DMS 273 (cell line): ENCODE data around the gene ARHGAP26.

ENCODE experiments used
- DNase-seq: peaks from one replicate; lab custom pipeline; 2025; ENCODE audit not compliant: unreplicated experiment; lab: John Stamatoyannopoulos, UW

The ARHGAP26 gene

DNA sequence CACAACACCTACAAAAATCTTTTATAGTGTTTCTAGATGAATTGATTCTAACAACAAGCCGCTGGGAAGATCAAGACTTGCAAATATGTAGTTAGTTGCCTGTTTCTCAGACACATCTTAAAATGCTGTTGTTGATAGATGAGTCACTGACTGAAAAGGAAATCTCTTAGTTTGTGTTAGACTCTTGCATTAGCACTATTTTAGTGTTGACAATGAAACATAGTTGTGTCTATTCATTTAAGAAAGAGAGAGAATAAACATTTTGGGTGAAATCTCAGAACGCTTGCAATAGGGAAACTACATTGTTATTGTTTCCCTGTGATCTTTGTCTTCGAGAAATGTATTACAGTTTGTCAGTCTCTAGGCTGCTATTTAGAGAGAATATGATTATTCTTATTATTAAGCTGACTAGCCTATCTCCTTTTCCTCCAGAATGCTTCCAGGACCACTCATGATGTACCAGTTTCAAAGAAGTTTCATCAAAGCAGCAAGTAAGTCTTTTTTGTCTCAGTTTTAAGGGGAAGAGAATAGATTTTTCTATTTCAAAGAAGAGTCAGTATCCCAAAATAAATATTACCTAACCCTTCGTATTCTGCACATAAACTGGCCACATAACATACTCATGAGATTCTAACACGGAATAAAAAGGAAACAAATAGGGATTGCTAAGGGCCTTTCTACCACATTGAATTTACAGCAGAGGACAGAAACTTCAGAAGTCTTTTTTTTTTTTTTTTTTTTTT lies 285.6 kb downstream of the ARHGAP26 start:
- DNase-seq, result no peak

DNA sequence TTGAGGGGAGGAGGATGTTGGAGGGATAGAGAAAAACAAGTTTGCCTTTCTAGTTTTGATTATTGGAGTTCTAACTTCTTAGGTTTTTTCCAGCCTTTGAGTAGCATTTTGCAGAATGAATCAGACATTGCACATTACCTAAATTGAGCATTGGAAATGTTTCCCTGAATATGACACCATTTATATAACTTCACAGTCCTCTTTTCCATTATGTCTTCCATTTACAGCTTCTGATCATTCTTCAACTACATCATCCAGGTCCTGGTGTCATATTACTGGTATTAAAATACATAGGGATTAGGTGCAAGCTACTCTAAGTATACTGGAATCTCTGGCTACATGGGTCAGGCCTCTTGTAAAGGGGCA lies 286.1 kb downstream of the ARHGAP26 start:
- DNase-seq, result no peak

DNA sequence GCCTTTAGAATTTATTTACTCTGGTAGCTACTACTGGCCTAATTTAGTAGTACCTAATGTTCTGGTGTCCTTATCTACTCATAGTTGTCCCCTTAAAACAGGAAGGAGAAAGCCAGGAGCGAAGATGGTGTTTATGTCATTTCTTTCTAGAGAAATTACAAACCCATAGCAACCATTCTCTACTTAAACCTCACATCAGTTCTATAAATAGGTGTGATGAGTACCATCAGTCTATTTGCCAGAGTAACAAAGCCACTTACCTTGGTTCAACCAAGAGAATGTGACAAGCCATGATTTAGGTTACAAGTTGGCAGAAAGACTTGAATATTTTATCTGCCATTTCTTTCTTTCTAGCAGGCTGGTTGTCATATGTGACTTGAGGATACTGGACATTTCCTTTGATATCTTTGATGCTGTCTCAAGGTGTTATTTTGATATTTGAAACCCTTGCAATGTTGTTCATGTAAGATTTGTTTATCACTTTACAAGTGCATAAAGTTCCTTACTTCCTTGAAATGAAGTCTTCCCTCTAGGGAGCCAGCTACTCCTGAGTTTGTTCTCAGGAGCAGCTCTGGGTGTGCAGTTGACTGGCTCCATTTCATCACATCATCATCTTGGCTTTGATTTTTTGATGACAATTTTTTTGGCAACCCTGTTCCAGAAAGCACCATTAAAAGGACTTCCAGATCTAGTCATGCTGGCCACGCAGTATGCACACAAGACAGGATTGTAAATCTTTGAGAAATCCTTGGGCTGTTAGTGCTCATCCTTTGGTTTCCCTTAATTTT lies 286.8 kb downstream of the ARHGAP26 start:
- DNase-seq, result no peak

DNA sequence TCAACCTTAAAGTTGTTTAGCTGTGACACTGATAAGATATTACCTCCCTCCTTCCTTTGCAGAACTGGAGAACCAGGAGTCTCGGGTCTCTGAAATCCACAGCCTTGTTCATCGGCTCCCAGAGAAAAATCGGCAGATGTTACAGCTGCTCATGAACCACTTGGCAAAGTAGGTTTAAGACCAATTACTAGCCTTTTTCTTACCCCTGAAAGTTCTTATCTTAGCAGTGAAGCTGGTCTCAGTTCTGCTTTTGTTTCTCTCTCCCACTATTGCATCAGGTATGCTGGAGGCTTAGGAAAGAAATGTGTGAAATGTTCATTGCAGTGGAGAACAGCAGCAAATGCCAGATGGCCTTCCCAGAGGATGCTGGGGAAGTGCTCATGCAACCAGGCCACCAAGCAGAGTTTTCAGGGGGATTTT lies 287.4 kb downstream of the ARHGAP26 start:
- DNase-seq, result peak; percentile 19

DNA sequence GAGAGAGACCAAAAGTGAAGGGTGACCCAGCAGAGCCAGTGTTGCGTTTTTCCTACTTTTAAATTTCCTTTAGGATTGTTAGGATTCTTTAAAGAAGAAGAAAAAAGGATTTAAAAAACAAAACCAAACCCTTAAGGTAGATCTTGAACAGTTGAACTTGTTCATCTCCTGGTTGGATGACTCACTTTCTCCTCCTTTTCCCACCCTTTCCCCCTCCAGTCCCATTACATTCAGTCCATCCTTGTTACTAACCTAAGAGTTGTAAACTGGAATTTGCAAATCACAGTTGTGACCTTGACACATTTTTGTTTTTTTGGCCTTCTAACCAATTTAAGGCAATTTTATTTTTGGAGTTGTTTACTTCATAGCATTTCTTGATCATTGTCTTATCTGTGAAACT lies 289.2 kb downstream of the ARHGAP26 start:
- no peak for DNase-seq

DNA sequence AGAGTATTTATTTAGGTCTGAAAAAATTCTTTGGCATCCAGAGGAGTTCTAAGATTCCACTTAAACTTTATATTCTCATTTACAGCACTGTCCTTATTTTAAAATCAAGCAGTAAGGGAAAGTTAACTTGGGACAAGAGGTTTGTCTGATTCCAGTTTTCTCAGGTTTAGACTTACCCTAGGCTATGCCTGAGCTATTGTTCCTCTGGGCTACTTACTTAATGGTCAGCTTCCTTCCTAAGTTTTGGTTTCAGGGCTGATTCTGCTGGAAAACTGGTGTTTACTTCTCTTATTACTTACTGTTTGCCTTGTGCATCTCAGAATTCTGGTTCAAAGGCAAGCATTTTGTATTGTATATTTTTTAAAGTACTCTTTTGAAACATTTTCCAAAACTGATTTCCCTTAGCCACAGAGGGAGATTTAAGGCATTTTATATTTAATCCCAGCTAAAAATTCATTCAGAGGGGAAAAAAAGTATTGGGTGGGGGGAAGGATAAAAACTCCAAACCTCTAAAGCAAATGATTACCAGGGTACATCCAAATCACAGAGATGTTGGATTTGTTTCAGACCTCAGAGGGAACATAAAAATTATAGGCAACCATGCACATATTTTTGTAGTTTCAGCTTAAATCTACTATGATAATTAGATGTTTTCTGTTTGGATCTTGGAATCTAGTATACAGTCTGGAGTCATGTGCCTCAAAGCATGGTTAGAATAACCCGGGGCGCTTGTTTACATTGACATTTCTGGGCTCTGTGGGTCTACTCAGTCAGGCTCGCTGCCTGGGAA lies 290.0 kb downstream of the ARHGAP26 start:
- DNase-seq, result no peak

DNA sequence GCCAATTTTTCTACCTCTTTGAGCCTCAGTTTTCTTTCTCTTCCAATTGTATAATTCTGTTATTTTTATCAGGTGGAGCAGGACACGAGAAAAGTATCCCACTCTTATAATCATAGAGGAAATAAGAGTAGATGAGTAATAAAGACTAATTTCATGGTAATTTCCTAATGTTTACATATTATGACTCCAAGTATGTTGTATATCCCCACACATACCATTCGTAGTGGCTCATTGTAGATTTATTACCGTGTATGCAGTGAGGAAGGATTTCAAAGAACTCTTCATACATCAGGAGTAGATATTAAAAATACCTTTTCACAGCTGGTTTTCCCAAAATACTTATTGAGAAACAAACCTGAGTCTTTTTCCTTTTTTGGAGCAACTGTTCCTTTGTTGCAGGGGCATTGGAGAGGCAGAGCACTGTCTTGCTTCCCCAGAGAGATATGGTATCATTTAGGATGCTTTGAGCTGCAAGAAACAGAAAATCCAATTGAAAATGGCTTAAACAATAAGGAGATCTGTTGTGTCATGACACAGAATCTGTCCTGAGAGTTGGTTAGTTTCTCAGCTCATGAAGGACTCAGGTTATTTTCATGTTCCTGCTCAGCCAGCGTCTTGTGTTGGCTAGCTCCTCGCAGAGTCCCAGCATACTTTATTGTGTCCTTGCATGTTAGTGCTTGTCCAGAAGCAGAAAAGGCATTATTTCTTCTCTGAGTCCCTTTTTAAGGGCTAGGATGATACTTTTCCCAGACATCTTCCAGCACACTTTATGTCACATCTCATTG lies 291.2 kb downstream of the ARHGAP26 start:
- no peak for DNase-seq

DNA sequence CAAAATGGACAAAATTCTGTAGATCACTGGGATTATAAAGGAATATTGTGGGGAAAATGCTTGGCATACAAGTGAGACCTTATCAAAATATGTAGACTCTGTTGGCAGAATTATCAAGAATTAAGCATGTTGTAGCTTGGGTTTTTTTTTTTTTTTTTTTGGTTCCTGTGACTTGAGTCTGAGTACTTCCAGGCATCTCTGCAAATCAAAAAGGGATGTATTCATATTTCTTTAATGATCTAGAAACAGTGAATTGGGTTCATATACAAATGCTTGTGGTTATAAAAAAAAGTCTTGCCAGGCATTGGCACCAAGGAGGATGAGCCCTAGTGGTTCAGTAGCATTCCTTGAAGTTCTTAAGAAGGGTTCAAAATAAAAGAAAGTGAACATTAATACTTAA lies 292.2 kb downstream of the ARHGAP26 start:
- DNase-seq, result no peak

DNA sequence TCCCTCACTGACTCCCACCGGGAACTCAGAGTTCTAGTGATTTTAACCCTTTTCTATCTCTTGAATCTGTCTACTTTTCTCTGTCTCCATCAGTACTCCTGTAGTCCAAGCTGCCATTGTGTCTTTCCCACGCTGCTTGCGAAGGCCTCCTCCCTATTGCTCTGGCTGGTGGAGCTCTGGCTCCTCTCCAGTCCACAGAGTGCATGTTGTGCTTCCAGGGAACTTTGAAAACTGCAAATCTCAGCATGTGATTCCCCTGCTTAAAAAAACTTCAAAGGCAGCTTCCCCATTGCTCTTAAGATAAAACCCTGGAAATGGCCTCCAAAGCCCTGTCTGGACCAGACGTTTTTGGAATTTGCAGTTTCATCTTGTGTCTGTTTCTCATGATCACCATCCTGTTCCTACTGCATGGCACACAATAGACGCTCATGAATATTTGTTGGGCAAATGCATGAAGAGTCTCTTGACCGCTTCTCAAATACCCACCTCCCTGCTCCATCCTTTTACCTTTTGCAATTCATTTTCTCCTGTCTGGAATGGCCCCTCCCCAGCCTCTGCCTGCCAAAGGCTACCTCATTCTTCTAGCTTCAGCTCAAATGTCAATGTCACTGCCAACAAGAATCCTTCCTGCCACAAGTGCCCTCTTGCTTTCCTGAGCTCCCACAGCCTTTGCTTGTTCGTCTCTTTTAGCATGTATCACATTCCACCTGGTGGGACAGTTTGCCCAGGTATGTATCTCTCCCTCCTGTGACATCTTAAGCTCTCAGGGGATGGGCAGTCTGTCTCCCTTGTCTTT lies 293.2 kb downstream of the ARHGAP26 start:
- peak; percentile 17 for DNase-seq

DNA sequence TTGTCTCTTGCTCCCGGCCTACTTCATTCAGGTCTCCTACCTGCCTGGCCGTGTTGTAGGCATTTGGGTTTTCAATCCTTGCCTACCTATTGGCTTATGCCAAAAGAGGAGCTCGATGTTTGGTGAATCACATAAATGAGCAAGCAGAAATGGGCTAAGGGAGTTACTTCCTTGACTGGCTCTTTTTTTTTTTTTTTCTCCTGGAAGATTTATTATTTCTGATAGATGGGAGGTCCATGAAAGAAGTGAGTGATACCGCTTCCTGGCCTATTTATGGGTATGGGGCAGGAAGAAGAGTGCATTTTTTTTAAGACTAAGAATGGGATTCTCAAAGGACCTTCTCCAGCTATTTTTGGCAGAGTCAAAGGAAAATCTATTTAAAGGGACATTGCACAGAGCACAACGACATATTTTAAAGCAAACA lies 294.1 kb downstream of the ARHGAP26 start:
- DNase-seq, result no peak

DNA sequence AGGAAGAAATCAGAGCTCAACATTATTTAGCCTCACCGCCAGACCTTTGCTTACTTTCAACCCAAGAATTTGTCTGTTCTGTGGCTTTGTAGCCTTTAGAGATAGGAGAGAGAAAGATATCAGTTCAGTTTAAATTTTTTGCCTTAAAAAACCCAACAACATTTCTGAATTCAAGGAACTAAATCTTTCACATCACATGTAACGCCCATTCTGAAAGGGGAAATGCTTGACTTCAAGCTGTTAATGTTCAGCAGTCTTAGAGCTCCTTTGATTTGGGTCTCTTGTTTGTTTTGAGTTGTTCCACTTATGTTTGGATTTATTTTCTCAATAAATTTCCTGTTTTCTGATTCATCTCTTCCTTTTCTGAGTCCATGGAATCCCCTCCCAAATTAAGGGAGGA lies 294.5 kb downstream of the ARHGAP26 start:
- DNase-seq, result no peak

DNA sequence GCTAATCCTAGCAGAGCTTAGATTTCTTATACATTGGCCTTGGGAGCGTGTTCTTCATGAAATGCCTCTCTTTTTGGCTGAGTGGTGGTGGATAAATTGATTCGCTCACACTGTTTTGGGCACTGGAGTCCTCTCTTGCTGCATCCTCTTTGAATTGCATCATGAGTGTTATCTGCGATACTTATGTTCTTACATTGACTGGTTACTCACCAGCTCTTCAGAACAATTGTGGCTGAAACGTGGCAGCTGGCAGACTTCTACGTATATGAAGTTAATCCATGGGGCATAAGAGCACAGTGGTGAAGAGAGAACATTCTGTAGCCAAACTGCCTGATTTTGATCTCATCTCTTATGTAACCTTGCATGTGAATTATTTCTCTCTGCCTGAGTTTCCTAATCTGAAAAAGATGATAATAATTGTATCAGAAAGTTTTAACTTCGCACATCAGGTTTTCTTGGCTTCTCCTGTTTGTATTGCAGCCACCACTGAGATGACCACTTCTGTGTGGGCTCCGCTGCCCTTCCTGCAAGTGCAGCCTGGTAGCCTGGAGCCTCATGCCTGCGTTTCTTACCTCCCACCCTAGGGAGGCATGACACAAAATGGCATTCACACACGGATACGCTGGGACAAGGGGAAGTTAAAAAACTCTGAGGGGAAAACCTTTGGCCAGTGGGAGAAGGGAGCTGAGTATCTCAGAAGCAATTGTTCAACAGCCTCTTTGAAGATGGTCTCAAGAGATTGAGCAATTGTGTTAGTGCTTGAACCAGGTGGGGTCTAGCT lies 295.2 kb downstream of the ARHGAP26 start:
- DNase-seq, result no peak

DNA sequence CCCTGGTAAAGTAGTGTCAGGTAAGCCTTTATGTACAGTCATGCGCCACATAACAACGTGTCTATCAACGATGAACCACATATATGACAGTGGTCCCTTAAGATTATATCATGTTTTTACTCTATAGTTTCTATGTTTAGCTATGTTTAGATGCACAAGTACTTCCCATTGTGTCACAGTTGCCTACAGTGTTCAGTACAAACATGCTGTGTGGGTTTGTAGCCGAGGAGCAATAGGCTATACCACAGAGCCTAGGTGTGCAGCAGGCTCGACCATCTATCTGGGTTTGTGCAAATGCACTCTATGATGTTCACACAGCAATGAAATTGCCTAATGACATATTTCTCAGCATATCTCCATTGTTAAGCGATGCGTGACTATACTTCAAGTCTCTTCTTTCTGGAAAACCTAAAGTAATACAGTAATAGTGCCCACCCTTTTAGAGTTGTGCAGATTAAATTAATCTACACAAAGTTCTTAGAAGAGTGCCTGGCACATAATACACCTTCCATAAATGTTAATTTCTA lies 295.9 kb downstream of the ARHGAP26 start:
- no peak for DNase-seq

DNA sequence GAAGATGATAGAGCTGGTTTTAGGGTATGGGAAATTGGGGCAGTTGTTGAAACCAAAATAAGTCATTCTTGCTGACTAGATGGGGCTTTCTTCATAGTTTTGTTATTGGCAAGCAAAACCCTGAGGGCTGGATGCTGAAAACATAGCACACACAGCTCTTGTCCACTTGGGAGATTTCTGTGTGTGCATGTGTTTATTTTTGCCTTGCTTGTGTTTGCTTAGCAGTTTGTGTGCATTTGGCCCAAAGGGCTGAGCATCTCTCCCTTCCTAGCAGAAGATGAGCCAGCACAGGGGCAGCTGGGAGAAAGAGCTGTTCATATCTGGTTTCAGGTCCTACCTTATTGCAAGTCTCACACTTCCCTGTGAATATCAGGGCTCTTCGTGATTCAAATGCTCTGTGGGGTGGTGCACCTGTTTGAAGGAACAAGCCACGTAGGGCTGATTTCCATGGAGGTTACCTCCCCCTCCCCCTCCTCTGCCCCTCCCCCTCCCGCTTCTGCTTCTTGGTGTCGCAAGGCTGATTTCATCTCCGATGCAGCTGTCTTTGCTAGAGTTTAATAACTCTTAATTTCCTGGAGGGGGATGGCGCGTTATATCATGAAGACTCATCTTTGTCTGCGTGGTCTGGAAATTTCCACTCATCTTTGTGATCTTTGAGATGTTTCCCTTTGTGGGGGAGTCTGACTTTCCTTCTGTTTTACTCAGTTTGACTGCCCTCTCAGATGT lies 296.5 kb downstream of the ARHGAP26 start:
- no peak for DNase-seq

DNA sequence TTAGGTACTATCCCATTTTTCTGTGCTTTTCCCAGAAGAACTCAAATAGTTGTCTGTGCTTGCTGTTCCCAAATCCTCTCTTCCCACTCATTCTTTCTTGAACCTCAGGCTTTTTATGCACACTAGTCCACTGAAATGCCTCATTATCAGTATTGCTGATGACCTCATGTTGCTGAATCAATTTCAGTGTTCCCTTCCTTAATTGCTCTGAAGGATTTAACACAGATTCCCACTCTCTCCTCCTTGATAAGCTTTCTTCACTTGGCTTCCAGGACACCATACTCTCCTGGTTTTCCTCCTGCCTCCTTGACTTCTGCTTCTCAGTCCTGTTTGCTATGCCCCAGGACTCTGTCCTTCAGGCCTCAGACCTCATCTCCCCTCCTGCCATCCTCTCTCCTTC lies 298.5 kb downstream of the ARHGAP26 start:
- no peak for DNase-seq

DNA sequence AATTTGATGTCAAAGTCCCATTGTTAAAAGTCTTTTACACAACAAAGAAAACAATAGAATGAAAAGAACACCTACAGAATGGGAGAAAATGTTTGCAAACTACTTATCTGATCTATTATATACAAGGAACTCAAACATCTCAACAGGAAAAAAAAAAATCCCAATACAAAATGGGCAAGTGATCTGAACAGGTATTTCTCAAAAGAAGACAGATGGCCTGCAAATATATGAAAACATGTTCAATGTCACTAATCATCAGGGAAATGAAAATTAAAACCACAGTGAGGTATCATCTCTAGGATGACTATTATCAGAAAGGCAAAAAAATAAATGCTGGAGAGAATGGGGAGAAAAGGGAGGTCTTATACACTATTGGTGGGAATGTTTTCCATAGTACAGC lies 301.8 kb downstream of the ARHGAP26 start:
- DNase-seq, result no peak

DNA sequence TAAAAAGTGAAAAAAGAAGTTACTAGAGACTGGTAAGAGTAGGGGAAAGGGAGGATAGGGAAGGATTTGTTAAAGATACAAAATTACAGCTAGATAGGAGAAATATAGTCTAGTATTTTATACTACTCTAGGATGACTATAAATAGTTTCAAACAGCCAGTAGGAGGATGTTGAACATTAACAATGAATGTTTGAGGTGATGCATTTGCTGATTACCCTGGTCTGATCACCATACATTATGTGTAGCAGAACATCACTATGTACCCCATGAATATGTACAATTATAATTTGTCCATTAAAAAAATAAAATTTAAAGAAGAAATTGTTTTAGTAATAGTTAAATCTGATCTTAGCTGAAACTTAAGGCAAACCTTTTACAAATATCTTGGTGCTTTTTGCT lies 302.6 kb downstream of the ARHGAP26 start:
- DNase-seq, result no peak

DNA sequence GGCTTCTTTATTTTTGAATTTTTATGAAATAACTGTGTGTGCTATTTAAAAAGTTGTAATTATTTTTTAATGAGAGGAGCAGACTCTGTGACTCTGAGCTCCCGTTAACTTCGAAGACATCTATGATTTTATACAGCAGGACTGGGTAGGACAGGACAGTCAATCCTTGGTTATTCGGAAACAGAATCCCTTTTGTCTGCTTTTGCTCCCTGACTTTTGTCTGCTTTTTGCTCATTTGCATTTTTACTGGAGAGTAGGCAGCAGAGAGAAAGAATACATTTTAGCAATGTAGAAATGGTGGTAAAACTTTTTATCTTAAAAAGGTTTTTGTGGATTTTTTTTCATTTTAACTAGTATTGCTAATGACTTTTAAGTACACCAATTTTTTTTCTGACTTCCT lies 303.6 kb downstream of the ARHGAP26 start:
- DNase-seq, result no peak
